Measurements from ENCODE around the gene TNFAIP8L1. TPM values are rescaled to one million over a fixed set of nuclear protein-coding genes. Genes with fewer than 3 reads are reported as not detected.

Gene TNFAIP8L1
- total RNA-seq, 1 donor: 5.5 TPM

GRCh38 chr19:4692251-4693077, 53.1 kb downstream of the TNFAIP8L1 start:
- H3K4me1 ChIP-seq (ENCODE audit: insufficient read depth, low read length): no peaks in the 10 kb centered on the region
- no peak overlapping the region for H3K4me3 ChIP-seq (ENCODE audit: low read length)
- no peaks in the 10 kb centered on the region for H3K9me3 ChIP-seq (ENCODE audit: low read depth, low read length)
- no peaks in the 10 kb centered on the region for H3K27me3 ChIP-seq (ENCODE audit: insufficient read depth, low read length)

- H3K27me3 ChIP-seq (ENCODE audit: insufficient read depth, low read length): no peaks in the 10 kb centered on the region
- no peak overlapping the region for H3K4me3 ChIP-seq (ENCODE audit: low read length)
- no peaks in the 10 kb centered on the region for H3K4me1 ChIP-seq (ENCODE audit: insufficient read depth, low read length)
Observed at GRCh38 chr19:4693078-4693350, 53.7 kb downstream of the TNFAIP8L1 start.

GRCh38 chr19:4693471-4694121, 54.3 kb downstream of the TNFAIP8L1 start:
- H3K9me3 ChIP-seq (ENCODE audit: low read depth, low read length): no peaks in the 10 kb centered on the region
- H3K4me1 ChIP-seq (ENCODE audit: insufficient read depth, low read length): no peaks in the 10 kb centered on the region
- no peak overlapping the region for H3K4me3 ChIP-seq (ENCODE audit: low read length)
- H3K27me3 ChIP-seq (ENCODE audit: insufficient read depth, low read length): no peaks in the 10 kb centered on the region

More at GRCh38 chr19:4693078-4693350, 53.7 kb downstream of the TNFAIP8L1 start:
- no peaks in the 10 kb centered on the region for H3K9me3 ChIP-seq (ENCODE audit: low read depth, low read length)

GRCh38 chr19:4694211-4694987, 55.1 kb downstream of the TNFAIP8L1 start:
- Histone ChIP-seq H3K9me3 (ENCODE audit: low read depth, low read length) (no peaks in the 10 kb centered on the region), H3K27me3 (ENCODE audit: insufficient read depth, low read length) (no peaks in the 10 kb centered on the region), H3K4me1 (ENCODE audit: insufficient read depth, low read length) (no peaks in the 10 kb centered on the region), H3K4me3 (ENCODE audit: low read length) (no peak overlapping the region)

GRCh38 chr19:4695224-4695731, 56.0 kb downstream of the TNFAIP8L1 start:
- no peaks in the 10 kb centered on the region for H3K9me3 ChIP-seq (ENCODE audit: low read depth, low read length)
- no peak overlapping the region for H3K4me3 ChIP-seq (ENCODE audit: low read length)
- no peaks in the 10 kb centered on the region for H3K4me1 ChIP-seq (ENCODE audit: insufficient read depth, low read length)
- H3K27me3 ChIP-seq (ENCODE audit: insufficient read depth, low read length): no peaks in the 10 kb centered on the region

- no peaks in the 10 kb centered on the region for H3K9me3 ChIP-seq (ENCODE audit: low read depth, low read length)
- no peak overlapping the region for H3K4me3 ChIP-seq (ENCODE audit: low read length)
- H3K4me1 ChIP-seq (ENCODE audit: insufficient read depth, low read length): no peaks in the 10 kb centered on the region
- H3K27me3 ChIP-seq (ENCODE audit: insufficient read depth, low read length): no peaks in the 10 kb centered on the region
Observed at GRCh38 chr19:4697304-4697703, 58.0 kb downstream of the TNFAIP8L1 start.

- H3K4me1 ChIP-seq (ENCODE audit: insufficient read depth, low read length): no peaks in the 10 kb centered on the region
- no peaks in the 10 kb centered on the region for H3K9me3 ChIP-seq (ENCODE audit: low read depth, low read length)
- H3K27me3 ChIP-seq (ENCODE audit: insufficient read depth, low read length): no peaks in the 10 kb centered on the region
Observed at GRCh38 chr19:4699826-4700692, 60.7 kb downstream of the TNFAIP8L1 start.

GRCh38 chr19:4700693-4700970, 61.3 kb downstream of the TNFAIP8L1 start:
- H3K4me3 ChIP-seq (ENCODE audit: low read length): no peak overlapping the region
- H3K9me3 ChIP-seq (ENCODE audit: low read depth, low read length): no peaks in the 10 kb centered on the region
- no peaks in the 10 kb centered on the region for H3K27me3 ChIP-seq (ENCODE audit: insufficient read depth, low read length)
- no peaks in the 10 kb centered on the region for H3K4me1 ChIP-seq (ENCODE audit: insufficient read depth, low read length)

More at GRCh38 chr19:4699826-4700692, 60.7 kb downstream of the TNFAIP8L1 start:
- H3K4me3 ChIP-seq (ENCODE audit: low read length): no peak overlapping the region

- no peak overlapping the region for H3K4me3 ChIP-seq (ENCODE audit: low read length)
Observed at GRCh38 chr19:4701557-4701956, 62.2 kb downstream of the TNFAIP8L1 start.

GRCh38 chr19:4702764-4703163, 63.4 kb downstream of the TNFAIP8L1 start:
- Histone ChIP-seq H3K4me3 (ENCODE audit: low read length) (no peak overlapping the region), H3K9me3 (ENCODE audit: low read depth, low read length) (no peaks in the 10 kb centered on the region), H3K4me1 (ENCODE audit: insufficient read depth, low read length) (no peaks in the 10 kb centered on the region), H3K27me3 (ENCODE audit: insufficient read depth, low read length) (no peaks in the 10 kb centered on the region)

More at GRCh38 chr19:4701557-4701956, 62.2 kb downstream of the TNFAIP8L1 start:
- Histone ChIP-seq H3K9me3 (ENCODE audit: low read depth, low read length) (no peaks in the 10 kb centered on the region), H3K27me3 (ENCODE audit: insufficient read depth, low read length) (no peaks in the 10 kb centered on the region), H3K4me1 (ENCODE audit: insufficient read depth, low read length) (no peaks in the 10 kb centered on the region)

- H3K4me3 ChIP-seq (ENCODE audit: low read length): no peak overlapping the region
- H3K9me3 ChIP-seq (ENCODE audit: low read depth, low read length): no peaks in the 10 kb centered on the region
- H3K4me1 ChIP-seq (ENCODE audit: insufficient read depth, low read length): no peaks in the 10 kb centered on the region
- H3K27me3 ChIP-seq (ENCODE audit: insufficient read depth, low read length): no peaks in the 10 kb centered on the region
Observed at GRCh38 chr19:4703671-4704316, 64.5 kb downstream of the TNFAIP8L1 start.

- Histone ChIP-seq H3K4me3 (ENCODE audit: low read length) (no peak overlapping the region), H3K27me3 (ENCODE audit: insufficient read depth, low read length) (no peaks in the 10 kb centered on the region), H3K4me1 (ENCODE audit: insufficient read depth, low read length) (no peaks in the 10 kb centered on the region), H3K9me3 (ENCODE audit: low read depth, low read length) (no peaks in the 10 kb centered on the region)
Observed at GRCh38 chr19:4704317-4704673, 65.0 kb downstream of the TNFAIP8L1 start.
